A673 (cell line): Measurements from ENCODE around the gene KEAP1.

Source experiments
- EZH2 ChIP-seq: fragments of 200-600 bp; sonication (generic); IDR thresholded peaks from 2 replicates; pipeline ENCODE4 v1.6.1; 2017; ENCODE audit warnings: borderline replicate concordance, low read depth, mild to moderate bottlenecking, mixed read lengths, antibody characterized with exemption, low read length; ENCODE audit not compliant: poor library complexity, severe bottlenecking
- TF ChIP-seq, protein P1 (sequence below): fragments of 300-800, 200-600 bp; sonication (generic); conservative IDR thresholded peaks from 2 replicates; pipeline ENCODE4 v1.5.1; 2017; ENCODE audit warnings: low read depth, mild to moderate bottlenecking, antibody characterized with exemption, low read length, moderate library complexity, mixed read lengths

DNA sequence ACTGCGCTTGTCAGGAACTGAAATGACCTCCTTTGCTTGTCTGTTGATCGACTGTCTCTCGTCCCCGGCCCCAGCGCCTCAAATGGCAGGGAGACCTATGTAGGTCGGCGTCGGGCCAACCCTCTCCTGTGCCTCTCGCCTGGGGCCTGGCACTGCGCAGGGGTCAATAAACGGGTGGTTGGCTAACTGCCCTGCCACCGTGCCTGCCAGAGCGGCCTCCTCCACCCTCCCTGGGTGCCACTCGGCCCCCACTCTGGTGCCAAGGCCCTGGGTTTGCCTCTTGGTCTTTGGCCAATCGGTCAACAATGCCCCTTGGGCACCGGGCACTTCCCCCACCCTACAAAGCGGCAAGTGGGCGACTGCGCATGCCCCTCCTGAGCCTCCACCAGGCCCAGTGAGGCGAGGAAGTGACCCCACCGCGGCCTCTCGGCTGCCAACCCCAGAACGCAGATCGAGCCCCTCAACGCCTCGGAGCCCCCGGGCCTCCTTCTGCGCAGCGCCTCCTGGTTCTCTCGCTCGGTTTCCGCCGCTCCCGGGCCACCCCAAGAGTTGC lies 1.1 kb downstream of the KEAP1 start:
- TF ChIP-seq, protein P1, sequence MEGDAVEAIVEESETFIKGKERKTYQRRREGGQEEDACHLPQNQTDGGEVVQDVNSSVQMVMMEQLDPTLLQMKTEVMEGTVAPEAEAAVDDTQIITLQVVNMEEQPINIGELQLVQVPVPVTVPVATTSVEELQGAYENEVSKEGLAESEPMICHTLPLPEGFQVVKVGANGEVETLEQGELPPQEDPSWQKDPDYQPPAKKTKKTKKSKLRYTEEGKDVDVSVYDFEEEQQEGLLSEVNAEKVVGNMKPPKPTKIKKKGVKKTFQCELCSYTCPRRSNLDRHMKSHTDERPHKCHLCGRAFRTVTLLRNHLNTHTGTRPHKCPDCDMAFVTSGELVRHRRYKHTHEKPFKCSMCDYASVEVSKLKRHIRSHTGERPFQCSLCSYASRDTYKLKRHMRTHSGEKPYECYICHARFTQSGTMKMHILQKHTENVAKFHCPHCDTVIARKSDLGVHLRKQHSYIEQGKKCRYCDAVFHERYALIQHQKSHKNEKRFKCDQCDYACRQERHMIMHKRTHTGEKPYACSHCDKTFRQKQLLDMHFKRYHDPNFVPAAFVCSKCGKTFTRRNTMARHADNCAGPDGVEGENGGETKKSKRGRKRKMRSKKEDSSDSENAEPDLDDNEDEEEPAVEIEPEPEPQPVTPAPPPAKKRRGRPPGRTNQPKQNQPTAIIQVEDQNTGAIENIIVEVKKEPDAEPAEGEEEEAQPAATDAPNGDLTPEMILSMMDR: no peak
- no peak for TF ChIP-seq EZH2
